GM18858 (cell line): ENCODE data around the gene GPATCH4.

ENCODE experiments used
- ATAC-seq: cut with Tn5 transposase; IDR thresholded peaks from one replicate; pipeline ENCODE4 v1.9.1; 2021; ENCODE audit not compliant: unreplicated experiment

Gene GPATCH4

GRCh38 chr1:156551066-156551643 lies 50.1 kb downstream of the GPATCH4 start:
- ATAC-seq = no peak

- no peak for ATAC-seq
Observed at GRCh38 chr1:156550346-156550745, 50.9 kb downstream of the GPATCH4 start.

- no peak for ATAC-seq
Observed at GRCh38 chr1:156549831-156550230, 51.4 kb downstream of the GPATCH4 start.

GRCh38 chr1:156549390-156549789 lies 51.9 kb downstream of the GPATCH4 start:
- no peak for ATAC-seq

GRCh38 chr1:156547982-156548381 lies 53.3 kb downstream of the GPATCH4 start:
- no peak for ATAC-seq

GRCh38 chr1:156547434-156547833 lies 53.8 kb downstream of the GPATCH4 start:
- ATAC-seq = no peak

GRCh38 chr1:156546267-156546666 lies 55.0 kb downstream of the GPATCH4 start:
- ATAC-seq = no peak

GRCh38 chr1:156544592-156545102 lies 56.6 kb downstream of the GPATCH4 start:
- no peak for ATAC-seq
